Measurements from ENCODE around the gene WIPF2.

Gene WIPF2

DNA sequence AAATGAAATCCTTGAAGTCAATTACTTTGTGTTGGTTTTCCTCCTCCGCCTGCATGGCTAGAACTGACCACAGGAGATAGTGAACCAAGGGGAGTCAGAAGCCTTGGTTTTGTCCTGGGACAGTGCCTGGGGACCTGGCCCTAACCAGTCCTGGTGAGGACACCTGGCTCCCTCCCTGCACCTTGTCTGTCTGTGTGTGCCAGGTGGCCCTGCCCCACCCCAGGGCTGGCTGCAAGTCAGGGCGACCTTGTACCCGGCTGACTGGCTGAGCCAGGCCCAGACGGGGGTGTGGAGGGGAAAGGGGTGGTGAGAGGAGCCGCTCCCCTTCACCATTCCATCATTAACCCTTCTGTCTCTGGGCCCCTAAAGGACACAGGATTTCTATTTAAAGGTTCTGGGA lies 38.4 kb upstream of the WIPF2 start:
- H3K4me2 ChIP-seq: no peak overlapping the region

DNA sequence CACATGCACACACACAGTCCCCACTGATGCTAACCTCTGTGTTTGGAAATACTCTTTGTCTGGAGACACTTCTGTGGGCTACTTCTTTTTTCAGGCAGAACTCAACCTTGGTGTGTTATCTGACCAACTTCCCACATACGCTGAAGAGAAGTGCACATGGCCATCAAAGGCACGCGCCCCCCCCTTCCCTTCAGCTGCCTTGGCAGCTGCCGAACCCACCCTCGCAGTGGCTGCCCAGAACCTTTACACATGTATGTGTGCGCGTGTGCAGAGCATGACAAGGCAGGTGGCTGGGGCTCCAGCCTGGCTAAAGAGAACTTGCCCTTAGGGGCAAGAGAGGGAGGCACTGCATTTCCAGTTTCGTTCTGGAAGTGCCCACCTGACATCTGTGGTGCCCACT lies 37.9 kb upstream of the WIPF2 start:
- H3K4me1 ChIP-seq (ENCODE audit: low read depth, poor library complexity, severe bottlenecking): peaks cover 11% of the 10 kb centered on the region
- H3K4me3 ChIP-seq (IDR thresholded peaks at IDR 0.05; ENCODE audit: insufficient read depth, low read depth, low read length): no peak overlapping the region
- no peaks in the 10 kb centered on the region for H3K27me3 ChIP-seq (ENCODE audit: insufficient read depth, low read depth)
- H2AFZ ChIP-seq (ENCODE audit: low read depth): no peak overlapping the region
- no peaks in the 10 kb centered on the region for H4K20me1 ChIP-seq (ENCODE audit: insufficient read depth)
- H3K79me2 ChIP-seq (ENCODE audit: insufficient read depth, low read depth): no peaks in the 10 kb centered on the region
- no peak overlapping the region for H3K9ac ChIP-seq
- TF ChIP-seq, protein P1, sequence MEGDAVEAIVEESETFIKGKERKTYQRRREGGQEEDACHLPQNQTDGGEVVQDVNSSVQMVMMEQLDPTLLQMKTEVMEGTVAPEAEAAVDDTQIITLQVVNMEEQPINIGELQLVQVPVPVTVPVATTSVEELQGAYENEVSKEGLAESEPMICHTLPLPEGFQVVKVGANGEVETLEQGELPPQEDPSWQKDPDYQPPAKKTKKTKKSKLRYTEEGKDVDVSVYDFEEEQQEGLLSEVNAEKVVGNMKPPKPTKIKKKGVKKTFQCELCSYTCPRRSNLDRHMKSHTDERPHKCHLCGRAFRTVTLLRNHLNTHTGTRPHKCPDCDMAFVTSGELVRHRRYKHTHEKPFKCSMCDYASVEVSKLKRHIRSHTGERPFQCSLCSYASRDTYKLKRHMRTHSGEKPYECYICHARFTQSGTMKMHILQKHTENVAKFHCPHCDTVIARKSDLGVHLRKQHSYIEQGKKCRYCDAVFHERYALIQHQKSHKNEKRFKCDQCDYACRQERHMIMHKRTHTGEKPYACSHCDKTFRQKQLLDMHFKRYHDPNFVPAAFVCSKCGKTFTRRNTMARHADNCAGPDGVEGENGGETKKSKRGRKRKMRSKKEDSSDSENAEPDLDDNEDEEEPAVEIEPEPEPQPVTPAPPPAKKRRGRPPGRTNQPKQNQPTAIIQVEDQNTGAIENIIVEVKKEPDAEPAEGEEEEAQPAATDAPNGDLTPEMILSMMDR (conservative IDR thresholded peaks at IDR 0.05; ENCODE audit: low read depth, low read length): no peak
- no peak overlapping the region for H3K27ac ChIP-seq
- no peaks in the 10 kb centered on the region for H3K36me3 ChIP-seq (ENCODE audit: insufficient read depth)
- no peak overlapping the region for H3K4me2 ChIP-seq

More for the DNA sequence above, 38.4 kb upstream of the WIPF2 start:
- no peaks in the 10 kb centered on the region for H3K79me2 ChIP-seq (ENCODE audit: insufficient read depth, low read depth)
- TF ChIP-seq, protein P1 (conservative IDR thresholded peaks at IDR 0.05; ENCODE audit: low read depth, low read length): no peak
- H3K36me3 ChIP-seq (ENCODE audit: insufficient read depth): no peaks in the 10 kb centered on the region
- no peaks in the 10 kb centered on the region for H3K27me3 ChIP-seq (ENCODE audit: insufficient read depth, low read depth)
- no peak overlapping the region for H3K27ac ChIP-seq
- H3K4me3 ChIP-seq (IDR thresholded peaks at IDR 0.05; ENCODE audit: insufficient read depth, low read depth, low read length): no peak overlapping the region
- H3K4me1 ChIP-seq (ENCODE audit: low read depth, poor library complexity, severe bottlenecking): peaks cover 11% of the 10 kb centered on the region
- no peak overlapping the region for H3K9ac ChIP-seq
- no peaks in the 10 kb centered on the region for H4K20me1 ChIP-seq (ENCODE audit: insufficient read depth)
- no peak overlapping the region for H2AFZ ChIP-seq (ENCODE audit: low read depth)

DNA sequence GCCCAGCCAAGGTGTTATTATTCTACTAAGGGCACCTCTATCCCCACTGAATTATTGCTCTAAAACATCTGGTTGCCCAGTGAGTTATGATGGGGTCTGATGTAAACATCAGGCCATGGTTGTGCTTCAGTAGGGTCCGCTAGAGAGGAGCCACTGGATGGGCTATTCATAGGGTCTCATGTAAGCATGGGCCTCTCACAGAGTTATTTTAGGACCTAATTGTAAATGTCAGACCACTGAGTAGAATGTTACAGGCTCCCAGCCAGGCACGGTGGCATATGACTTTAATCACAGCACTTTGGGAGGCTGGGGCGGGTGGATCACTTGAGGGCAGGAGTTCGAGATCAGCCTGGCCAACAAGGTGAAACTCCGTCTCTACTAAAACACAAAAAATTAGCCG lies 36.5 kb upstream of the WIPF2 start:
- Histone ChIP-seq H3K9ac (no peak overlapping the region), H3K27ac (no peak overlapping the region), H3K27me3 (ENCODE audit: insufficient read depth, low read depth) (no peaks in the 10 kb centered on the region), H3K4me2 (no peak overlapping the region), H3K36me3 (ENCODE audit: insufficient read depth) (no peaks in the 10 kb centered on the region), H3K79me2 (ENCODE audit: insufficient read depth, low read depth) (no peaks in the 10 kb centered on the region), H4K20me1 (ENCODE audit: insufficient read depth) (no peaks in the 10 kb centered on the region), H3K4me1 (ENCODE audit: low read depth, poor library complexity, severe bottlenecking) (peaks cover 1% of the 10 kb centered on the region), H2AFZ (ENCODE audit: low read depth) (no peak overlapping the region), H3K4me3 (IDR thresholded peaks at IDR 0.05; ENCODE audit: insufficient read depth, low read depth, low read length) (no peak overlapping the region)
- TF ChIP-seq, protein P1 (conservative IDR thresholded peaks at IDR 0.05; ENCODE audit: low read depth, low read length): no peak

DNA sequence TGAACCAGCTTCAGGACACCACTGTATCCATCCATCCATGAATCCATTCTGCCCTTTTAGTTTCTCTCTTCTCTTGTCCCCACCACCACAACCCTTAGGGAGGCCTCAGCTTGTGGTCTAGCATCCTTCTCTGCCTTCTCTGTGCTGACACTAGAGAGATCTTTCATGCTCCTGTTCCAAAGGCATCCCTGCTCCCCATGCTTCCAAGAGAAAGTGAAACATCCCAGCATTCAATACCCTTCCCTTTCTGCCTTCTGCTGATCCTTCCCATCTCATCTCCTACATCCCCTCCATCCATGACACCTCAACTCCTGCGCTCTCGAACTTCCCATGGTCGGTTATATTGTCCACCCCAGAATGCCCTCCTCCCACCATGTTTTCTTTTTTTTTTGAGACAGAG lies 31.9 kb upstream of the WIPF2 start:
- no peak overlapping the region for H3K9ac ChIP-seq

More for the DNA sequence above, 31.9 kb upstream of the WIPF2 start:
- Histone ChIP-seq H3K79me2 (ENCODE audit: insufficient read depth, low read depth) (no peaks in the 10 kb centered on the region), H3K4me3 (IDR thresholded peaks at IDR 0.05; ENCODE audit: insufficient read depth, low read depth, low read length) (no peak overlapping the region), H3K36me3 (ENCODE audit: insufficient read depth) (no peaks in the 10 kb centered on the region), H3K27me3 (ENCODE audit: insufficient read depth, low read depth) (no peaks in the 10 kb centered on the region), H3K4me2 (no peak overlapping the region), H4K20me1 (ENCODE audit: insufficient read depth) (no peaks in the 10 kb centered on the region), H3K27ac (no peak overlapping the region), H2AFZ (ENCODE audit: low read depth) (no peak overlapping the region), H3K4me1 (ENCODE audit: low read depth, poor library complexity, severe bottlenecking) (peaks cover 15% of the 10 kb centered on the region)
- TF ChIP-seq, protein P1 (conservative IDR thresholded peaks at IDR 0.05; ENCODE audit: low read depth, low read length): no peak
